Sigmoid colon (tissue), 7 donors: Measurements from ENCODE around the gene STRBP. TPM values are rescaled to one million over a fixed set of nuclear protein-coding genes. Genes with fewer than 3 reads are reported as not detected.

Experiments
- DNase-seq: peaks from one replicate; pipeline ENCODE4 v3.0.0-alpha.2; 2019
- H3K27ac ChIP-seq, 4 donors: fragments of 200-600 bp; sonication (generic); one replicate each; pipeline ENCODE4 v1.5.1; 2016 to 2019; ENCODE audit warnings: mild to moderate bottlenecking in 1 of 4
- H3K27me3 ChIP-seq, 3 donors: fragments of 200-600 bp; sonication (generic); one replicate each; pipeline ENCODE4 v1.5.1; 2019; ENCODE audit warnings: mild to moderate bottlenecking in 1 of 3
- H3K36me3 ChIP-seq, 4 donors: fragments of 200-600 bp; sonication (generic); one replicate each; pipeline ENCODE4 v1.5.1; 2016 to 2019
- H3K4me1 ChIP-seq, 4 donors: fragments of 200-600 bp; sonication (generic); one replicate each; pipeline ENCODE4 v1.5.1; 2017 to 2019
- H3K4me3 ChIP-seq, 4 donors: fragments of 200-600 bp; sonication (generic); one replicate each; pipeline ENCODE4 v1.5.1; 2017 to 2019; ENCODE audit warnings: mild to moderate bottlenecking in 2 of 4, moderate library complexity in 1 of 4
- H3K9me3 ChIP-seq, 4 donors: fragments of 200-600 bp in 3 of 4; sonication (generic) in 3 of 4; one replicate each; pipeline versions ENCODE4 v1.5.1 to v1.6.1; 2013 to 2019
- CTCF ChIP-seq, 4 experiments: fragments of 450-650 bp in 3 of 4; fragments of 200-600 bp in 1 of 4; IDR thresholded peaks; one replicate each; pipeline ENCODE4 v1.5.1; 2016 to 2019; ENCODE audit warnings: antibody characterized with exemption in 4 of 4, mild to moderate bottlenecking in 3 of 4, moderate library complexity in 2 of 4
- EP300 ChIP-seq, 4 donors: sonication (generic); formaldehyde crosslinking; IDR thresholded peaks; one replicate each; pipeline ENCODE4 v1.6.1; 2017; ENCODE audit warnings: antibody characterized with exemption in 4 of 4
- POLR2A ChIP-seq, 2 donors: fragments of 450-650 bp; IDR thresholded peaks; one replicate each; pipeline ENCODE4 v1.6.1; 2016; ENCODE audit warnings: antibody characterized with exemption in 2 of 2, mild to moderate bottlenecking in 2 of 2, moderate library complexity in 2 of 2
- POLR2AphosphoS5 ChIP-seq, 4 donors: sonication (generic); formaldehyde crosslinking; IDR thresholded peaks; one replicate each; pipeline ENCODE4 v1.6.1; 2017; ENCODE audit warnings: antibody characterized with exemption in 4 of 4
- WGBS, 2 donors: extraction: QIAGEN DNeasy Blood & Tissue Kit; methylation state at CpG; one replicate each; pipeline ENCODE4 v1.1.7; 2013; 5-methylcytosine and 5-hydroxymethylcytosine counted together
- intact Hi-C: fragments of 100-400 bp; cut with DNase I; formaldehyde crosslinking; loops from one replicate; pipeline ENCODE4 v1.15.1; 2023
- polyA plus RNA-seq, 3 donors: library from polyadenylated mRNA; stranded (reverse); fragments of 200-250 nt; gene quantifications; one replicate each; pipeline ENCODE4 v1.2.3, GENCODE V29; 2013
- total RNA-seq, 4 donors: library from RNA; depleted of rRNA; stranded (reverse); fragments of >200 nt; gene quantifications; one replicate each; pipeline ENCODE4 v1.1.0, GENCODE V29; 2016
- donor health status: healthy with polysubstance abuse.
- donor health status: Bipolar disorder and iron deficiency.
- donor health status: healthy.

The STRBP gene
- total and polyA plus RNA-seq, 7 donors = 13.3 to 32.2 (median 18.0) TPM

- H3K27me3 ChIP-seq = no peaks in the 10 kb centered on the region
- WGBS, 2 donors = 94 to 97% methylated on average over 6 of the region's 6 CpGs
- intact Hi-C loops = no loop called here
- no peak overlapping the region for H3K4me3 ChIP-seq
- H3K36me3 ChIP-seq = peaks cover 17 to 95% (median 50%) of the 10 kb centered on the region in 4 donors
- TF ChIP-seq POLR2AphosphoS5 (IDR thresholded peaks at IDR 0.05) = no peak
- TF ChIP-seq POLR2A (IDR thresholded peaks at IDR 0.05) = no peak
- TF ChIP-seq EP300 (IDR thresholded peaks at IDR 0.05) = no peak
- no peak for TF ChIP-seq CTCF (IDR thresholded peaks at IDR 0.05)
- no peak for DNase-seq
- no peaks in the 10 kb centered on the region for H3K9me3 ChIP-seq
- no peak overlapping the region for H3K27ac ChIP-seq
- peaks cover 0 to 9% (median 0%) of the 10 kb centered on the region in 4 donors for H3K4me1 ChIP-seq
These were observed 169.3 kb downstream of the STRBP start for GRCh38 chr9:123099042-123099441.

GRCh38 chr9:123098096-123098459 lies 170.3 kb downstream of the STRBP start:
- Histone ChIP-seq H3K27me3 (no peaks in the 10 kb centered on the region), H3K27ac (no peak overlapping the region), H3K4me3 (no peak overlapping the region), H3K9me3 (no peaks in the 10 kb centered on the region), H3K4me1 (peaks cover 0 to 9% (median 0%) of the 10 kb centered on the region in 4 donors), H3K36me3 (peaks cover 18 to 96% (median 53%) of the 10 kb centered on the region in 4 donors)
- WGBS, 2 donors = 89 to 95% methylated on average over 4 of the region's 4 CpGs
- TF ChIP-seq POLR2A (IDR thresholded peaks at IDR 0.05) = no peak
- TF ChIP-seq POLR2AphosphoS5 (IDR thresholded peaks at IDR 0.05) = no peak
- TF ChIP-seq CTCF (IDR thresholded peaks at IDR 0.05) = no peak
- TF ChIP-seq EP300 (IDR thresholded peaks at IDR 0.05) = no peak
- intact Hi-C loops = no loop called here
- DNase-seq = no peak

GRCh38 chr9:123097430-123098095 lies 170.8 kb downstream of the STRBP start:
- Histone ChIP-seq H3K4me1 (peaks cover 0 to 4% (median 0%) of the 10 kb centered on the region in 4 donors), H3K27me3 (no peaks in the 10 kb centered on the region), H3K4me3 (no peak overlapping the region), H3K27ac (no peak overlapping the region), H3K9me3 (no peaks in the 10 kb centered on the region), H3K36me3 (peaks cover 23 to 96% (median 53%) of the 10 kb centered on the region in 4 donors)
- no peak for DNase-seq
- TF ChIP-seq POLR2AphosphoS5 (IDR thresholded peaks at IDR 0.05) = no peak
- TF ChIP-seq CTCF (IDR thresholded peaks at IDR 0.05) = no peak
- TF ChIP-seq EP300 (IDR thresholded peaks at IDR 0.05) = no peak
- no peak for TF ChIP-seq POLR2A (IDR thresholded peaks at IDR 0.05)
- intact Hi-C loops = no loop called here
- 96 to 97% methylated on average over 3 of the region's 3 CpGs for WGBS, 2 donors

- peaks cover 28 to 96% (median 52%) of the 10 kb centered on the region in 4 donors for H3K36me3 ChIP-seq
- H3K27me3 ChIP-seq = no peaks in the 10 kb centered on the region
These were observed 171.4 kb downstream of the STRBP start for GRCh38 chr9:123096987-123097386.

More at GRCh38 chr9:123096987-123097386, 171.4 kb downstream of the STRBP start:
- WGBS, 2 donors = 62 to 83% methylated on average over 3 of the region's 3 CpGs
- TF ChIP-seq POLR2A (IDR thresholded peaks at IDR 0.05) = no peak
- TF ChIP-seq POLR2AphosphoS5 (IDR thresholded peaks at IDR 0.05) = no peak
- TF ChIP-seq CTCF (IDR thresholded peaks at IDR 0.05) = no peak
- no peak for TF ChIP-seq EP300 (IDR thresholded peaks at IDR 0.05)
- DNase-seq = no peak
- Histone ChIP-seq H3K9me3 (no peaks in the 10 kb centered on the region), H3K4me1 (no peaks in the 10 kb centered on the region), H3K4me3 (no peak overlapping the region), H3K27ac (no peak overlapping the region)
- intact Hi-C loops = no loop called here
